ENCODE data around the gene MPI.

GRCh38 chr15:74872702-74873035 is 17.2 kb upstream of the MPI start:
- TF ChIP-seq MAX (IDR thresholded peaks at IDR 0.05), result no peak
- no peak for TF ChIP-seq TAF1 (conservative IDR thresholded peaks at IDR 0.05)
- no peak for TF ChIP-seq CTCF (IDR thresholded peaks at IDR 0.05; ENCODE audit: low read depth, low read length, missing input control)
- no peak for TF ChIP-seq GABPA (IDR thresholded peaks at IDR 0.05 in 1 of 2, conservative IDR thresholded peaks at IDR 0.05 in 1 of 2)
- TF ChIP-seq RAD21 (IDR thresholded peaks at IDR 0.05), result no peak
- no peak for TF ChIP-seq ATF3 (IDR thresholded peaks at IDR 0.05)
- TF ChIP-seq RXRA (IDR thresholded peaks at IDR 0.05), result no peak
- TF ChIP-seq REST (IDR thresholded peaks at IDR 0.05), result no peak

Measured in liver (tissue), 3 donors.